SW480 (cell line): ENCODE measurements around the gene MRPL36.

ENCODE experiments used
- DNase-seq: peaks from one replicate; pipeline ENCODE4 v3.0.0-alpha.2; 2016; ENCODE audit warnings: low spot score

The MRPL36 gene

DNA sequence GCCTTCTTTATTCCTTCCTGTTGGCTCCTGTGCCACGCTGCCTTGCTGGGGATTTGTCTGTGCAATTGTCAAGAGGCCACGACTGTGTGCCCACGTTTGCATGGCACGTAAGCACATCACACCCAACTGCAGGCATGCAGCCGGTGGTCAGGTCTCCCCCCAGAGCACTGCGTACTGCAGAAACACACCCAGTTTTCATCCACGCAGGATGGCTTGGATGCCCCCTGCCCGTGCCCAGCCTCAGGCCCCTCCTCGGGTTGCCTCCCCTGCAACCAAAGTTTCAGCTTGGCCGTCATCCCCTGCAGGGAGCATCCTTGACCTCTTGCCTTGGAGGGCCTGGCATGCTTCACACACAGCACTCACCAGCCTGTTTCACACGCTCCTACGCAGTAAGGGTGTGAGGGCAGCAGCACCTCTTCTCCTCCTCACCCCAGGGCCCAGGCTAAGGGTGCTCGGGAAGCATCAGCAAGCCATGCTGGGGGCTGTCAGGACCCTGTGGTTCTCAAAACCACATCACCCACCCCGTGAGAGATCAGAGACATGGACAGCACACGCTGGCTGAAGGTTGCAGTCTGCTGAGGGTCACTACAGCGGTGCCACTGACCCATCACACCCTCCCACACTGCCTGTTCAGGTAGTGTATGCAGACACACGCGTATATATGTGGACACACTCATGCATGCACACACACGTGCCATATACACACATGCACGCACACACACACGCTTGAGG lies 3.1 kb downstream of the MRPL36 start:
- no peak for DNase-seq

DNA sequence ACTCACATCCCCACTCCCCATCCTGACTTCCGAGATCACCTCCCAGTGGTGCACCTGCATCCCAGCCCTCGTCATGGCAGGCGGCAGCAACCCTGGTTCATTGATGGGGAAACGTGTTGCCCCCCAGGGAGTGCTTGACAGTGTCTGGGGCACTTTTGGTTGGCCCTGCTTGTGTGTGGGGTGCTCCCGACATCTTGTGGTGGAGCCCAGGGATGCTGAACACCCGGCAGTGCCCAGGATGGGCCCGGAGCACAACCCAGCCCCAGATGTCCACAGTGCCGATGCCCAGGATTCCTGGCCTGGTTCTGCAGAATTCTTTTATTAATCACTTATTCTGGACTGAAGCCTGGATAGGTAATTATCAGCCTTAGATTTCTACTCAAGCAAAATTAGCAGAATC lies 3.7 kb downstream of the MRPL36 start:
- no peak for DNase-seq

DNA sequence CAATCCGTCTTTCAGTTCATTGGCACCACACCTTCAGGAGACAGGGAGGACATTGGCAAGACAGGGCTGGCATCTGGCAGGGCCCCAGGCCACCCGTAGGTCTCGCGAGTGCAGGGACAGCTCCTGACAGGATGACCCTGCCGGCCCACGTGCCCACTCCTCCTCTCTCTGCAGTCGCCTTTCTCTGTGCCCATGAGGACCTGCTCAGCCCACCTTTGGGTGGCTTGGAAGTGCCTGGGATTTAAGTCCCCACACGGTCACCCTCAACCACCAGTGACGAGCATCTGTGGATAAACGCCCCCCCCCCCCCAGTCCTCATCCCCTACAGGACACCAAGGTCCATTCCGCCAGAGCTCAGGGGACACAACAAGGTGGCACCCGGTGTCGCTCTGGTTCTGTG lies 4.1 kb downstream of the MRPL36 start:
- DNase-seq = no peak

DNA sequence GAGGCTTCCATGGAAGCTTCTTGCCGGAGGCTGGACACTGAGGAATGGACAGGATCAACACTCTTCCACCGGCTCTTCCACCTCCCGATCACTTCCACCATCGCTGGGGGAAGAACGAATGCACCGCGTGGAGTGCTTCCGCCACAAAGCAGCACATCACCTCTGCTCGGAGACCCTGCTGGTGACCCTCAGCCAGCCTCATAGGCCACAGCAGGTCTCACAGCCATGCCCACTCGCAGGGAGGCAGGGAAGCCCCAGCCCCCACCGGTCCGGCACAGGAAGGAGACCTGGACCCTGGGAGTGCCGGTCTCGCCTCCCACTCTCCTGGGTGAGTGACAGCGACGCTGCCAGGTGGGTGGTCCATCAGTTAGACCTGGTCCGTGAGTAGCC lies 4.7 kb downstream of the MRPL36 start:
- no peak for DNase-seq

DNA sequence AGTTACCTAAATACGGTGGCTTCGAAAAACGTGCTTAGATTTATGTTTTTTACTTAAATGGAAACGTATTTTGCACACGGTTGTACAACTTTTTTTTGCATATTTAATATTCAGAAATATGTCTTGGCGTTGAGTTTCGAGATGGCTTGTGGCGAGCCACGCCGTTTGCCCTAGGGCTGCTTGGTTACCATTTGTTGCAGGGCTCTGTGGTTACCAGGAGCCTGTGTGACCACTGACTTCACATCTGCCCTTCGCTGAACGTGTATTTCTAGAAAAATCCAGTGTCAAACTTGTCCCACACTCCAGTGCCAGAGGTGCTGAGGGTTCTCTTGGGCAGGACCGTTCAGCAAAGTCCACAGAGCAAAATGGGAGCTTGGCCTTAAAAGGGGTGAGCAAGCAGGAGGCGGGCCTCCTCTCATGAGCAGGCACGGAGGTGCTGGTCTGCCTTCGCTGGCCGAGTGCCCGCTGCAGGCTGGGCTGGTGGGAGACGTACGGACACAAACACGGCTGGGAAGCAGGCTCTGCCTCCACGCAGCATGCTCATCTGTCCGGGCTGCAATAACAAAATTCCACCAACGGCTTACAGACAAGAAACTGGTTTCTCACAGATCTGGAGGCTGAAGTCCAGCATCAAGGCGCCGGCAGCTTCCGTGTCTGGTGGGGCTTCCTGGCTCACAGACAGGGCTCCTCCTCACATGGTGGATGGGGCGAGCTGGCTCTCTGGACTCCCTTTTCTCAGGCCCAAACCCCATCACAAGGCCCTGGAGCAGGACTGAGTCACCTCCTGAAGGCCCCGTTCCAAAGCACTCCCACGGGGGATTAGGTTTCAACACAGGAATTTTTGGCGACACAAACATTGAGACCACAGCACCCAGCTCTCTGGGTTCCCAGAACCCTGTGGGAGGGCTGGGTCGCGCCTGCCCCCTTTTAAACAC lies 5.4 kb downstream of the MRPL36 start:
- peak; percentile 65 for DNase-seq

DNA sequence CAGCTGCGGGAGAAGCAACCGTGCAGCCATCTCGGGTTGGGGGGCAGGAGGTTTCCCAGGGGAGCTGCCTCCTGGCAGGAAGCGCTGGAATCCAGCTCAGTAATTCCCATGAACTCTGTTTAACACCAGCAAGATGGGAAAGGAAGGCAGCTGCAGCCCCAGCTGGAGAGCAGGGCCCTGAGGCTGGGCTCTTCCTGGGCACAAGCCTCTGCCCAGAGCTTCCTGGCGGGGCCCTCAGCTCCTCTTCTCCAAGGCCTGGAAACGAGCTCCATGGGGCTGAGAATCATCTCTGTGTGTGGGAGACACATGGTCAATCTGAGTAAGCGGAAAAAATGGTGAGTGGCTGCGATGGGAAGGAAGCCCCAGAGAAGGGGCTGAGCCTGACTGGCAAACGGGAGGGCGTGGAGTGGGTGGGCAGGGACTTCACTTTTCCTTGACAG lies 6.3 kb downstream of the MRPL36 start:
- DNase-seq = no peak

DNA sequence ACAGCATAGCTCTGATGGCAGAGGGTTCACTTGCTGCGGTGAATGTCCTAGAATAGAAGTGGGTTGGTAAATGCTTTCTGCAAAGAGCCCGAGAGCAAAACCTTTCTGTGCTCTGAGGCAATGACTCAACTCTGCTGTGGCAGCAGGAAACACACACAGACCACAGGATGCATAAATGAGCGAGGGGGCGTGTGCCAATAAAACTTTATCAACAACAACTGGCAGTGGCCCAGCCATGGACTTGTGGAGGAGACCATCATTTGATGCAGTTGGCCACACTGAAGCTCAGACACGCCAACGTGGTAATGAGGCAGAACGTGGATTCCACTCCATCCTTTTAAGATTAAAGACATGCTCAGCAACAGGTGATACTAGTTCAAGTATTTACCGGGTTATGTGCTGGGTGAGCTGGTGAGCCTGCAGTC lies 6.8 kb downstream of the MRPL36 start:
- peak; percentile 87 for DNase-seq

DNA sequence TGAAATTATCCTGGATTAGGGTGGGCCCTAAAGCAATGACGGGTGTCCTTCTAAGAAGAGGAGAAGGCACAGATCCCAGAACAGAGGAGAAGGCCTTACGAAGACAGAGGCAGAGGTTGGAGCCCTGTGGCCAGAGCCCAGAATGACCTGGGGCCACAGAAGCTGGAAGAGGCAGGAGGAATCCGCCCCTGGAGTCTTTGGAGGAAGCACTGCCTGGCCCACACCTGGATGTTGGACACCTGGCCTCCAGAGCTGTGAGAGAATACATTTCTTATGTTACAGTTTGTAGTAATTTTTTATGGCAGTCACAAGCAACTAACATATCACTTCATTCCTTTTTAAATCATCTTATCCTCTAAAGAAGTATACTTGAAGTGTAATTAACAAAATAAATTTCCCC lies 8.5 kb downstream of the MRPL36 start:
- DNase-seq = no peak

DNA sequence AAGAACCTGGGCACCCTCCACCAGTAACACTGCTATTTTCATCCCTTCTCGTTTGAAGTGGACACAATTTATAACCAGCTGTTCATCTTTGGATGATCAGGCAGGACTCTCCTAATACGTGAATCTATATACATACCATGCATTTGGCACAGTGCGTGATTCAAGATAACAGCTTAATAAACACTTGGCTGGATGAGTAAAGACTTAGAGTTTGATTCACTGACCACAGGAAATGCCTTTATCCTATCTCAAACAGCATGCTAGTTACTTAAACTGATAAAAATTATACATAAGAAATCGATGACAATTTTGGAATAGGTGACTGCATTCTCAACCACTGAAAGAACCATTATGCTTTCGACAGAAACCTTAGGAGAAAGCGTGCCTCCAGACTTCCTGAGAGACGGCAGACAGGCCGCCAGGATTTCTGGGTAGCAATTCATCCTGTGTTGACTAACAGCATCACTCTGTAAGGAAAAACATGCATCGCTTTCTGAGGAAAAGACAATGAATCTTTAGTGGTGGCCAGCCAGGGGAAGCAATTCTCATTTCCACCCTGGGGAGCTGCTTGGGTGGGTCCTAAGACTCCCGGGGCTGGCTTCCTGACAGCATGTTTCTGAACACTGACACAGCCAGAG lies 9.7 kb downstream of the MRPL36 start:
- DNase-seq = no peak

DNA sequence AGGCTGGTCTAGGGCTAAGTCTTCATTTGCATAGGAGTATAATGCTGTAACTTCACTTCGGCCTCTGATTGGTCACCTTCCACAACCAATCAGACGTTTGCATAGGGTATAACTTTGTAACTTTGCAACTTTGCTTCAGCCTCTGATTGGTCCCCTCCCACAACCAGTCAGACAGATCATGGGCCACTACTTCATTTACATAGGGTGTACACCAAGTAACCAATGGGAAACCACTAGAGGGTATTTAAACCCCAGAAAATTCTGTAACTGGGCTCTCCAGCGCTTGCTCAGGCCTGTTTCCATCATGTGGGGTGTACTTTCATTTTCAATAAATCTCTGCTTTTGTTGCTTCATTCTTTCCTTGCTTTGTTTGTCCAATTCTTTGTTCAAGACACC lies 10.2 kb downstream of the MRPL36 start:
- peak; percentile 39 for DNase-seq

DNA sequence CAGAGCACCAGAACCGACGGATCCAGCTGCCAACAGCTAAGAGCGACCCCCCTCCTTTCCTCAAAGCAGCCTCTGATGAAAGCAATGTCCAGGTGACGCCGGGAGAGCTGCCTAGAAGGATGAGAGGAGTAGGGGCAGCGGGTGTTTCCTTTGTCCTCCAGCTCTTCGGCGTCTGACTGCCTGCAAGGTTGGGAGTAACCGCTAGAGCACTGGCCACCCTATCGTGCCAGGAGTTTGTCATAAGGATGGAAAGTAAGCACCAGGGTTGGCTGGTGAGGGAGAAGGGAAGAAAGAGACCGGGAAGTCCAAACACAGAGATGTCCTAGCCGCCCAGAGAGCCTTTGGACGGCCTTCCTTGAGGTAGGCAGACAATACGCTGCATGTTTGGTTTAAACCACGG lies 10.8 kb downstream of the MRPL36 start:
- DNase-seq = no peak

DNA sequence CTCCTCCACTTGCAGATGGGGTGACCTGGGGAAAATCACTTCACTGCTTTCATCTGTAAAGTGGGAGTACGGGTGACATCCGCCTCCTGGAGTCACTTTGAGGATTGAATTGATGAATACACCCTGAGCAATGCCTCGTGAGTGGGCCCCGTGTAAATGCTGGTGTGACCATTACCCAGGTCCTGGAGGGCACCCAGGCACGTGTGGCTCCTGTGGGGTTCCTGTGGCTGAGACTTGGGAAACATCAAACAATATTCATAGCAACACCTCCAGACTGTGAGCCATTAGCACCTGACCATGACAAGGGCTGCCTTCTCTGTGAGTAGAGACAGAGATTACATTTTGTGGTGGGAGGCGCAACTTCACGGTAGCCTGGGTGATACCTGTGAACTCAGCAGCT lies 11.4 kb downstream of the MRPL36 start:
- DNase-seq = no peak

DNA sequence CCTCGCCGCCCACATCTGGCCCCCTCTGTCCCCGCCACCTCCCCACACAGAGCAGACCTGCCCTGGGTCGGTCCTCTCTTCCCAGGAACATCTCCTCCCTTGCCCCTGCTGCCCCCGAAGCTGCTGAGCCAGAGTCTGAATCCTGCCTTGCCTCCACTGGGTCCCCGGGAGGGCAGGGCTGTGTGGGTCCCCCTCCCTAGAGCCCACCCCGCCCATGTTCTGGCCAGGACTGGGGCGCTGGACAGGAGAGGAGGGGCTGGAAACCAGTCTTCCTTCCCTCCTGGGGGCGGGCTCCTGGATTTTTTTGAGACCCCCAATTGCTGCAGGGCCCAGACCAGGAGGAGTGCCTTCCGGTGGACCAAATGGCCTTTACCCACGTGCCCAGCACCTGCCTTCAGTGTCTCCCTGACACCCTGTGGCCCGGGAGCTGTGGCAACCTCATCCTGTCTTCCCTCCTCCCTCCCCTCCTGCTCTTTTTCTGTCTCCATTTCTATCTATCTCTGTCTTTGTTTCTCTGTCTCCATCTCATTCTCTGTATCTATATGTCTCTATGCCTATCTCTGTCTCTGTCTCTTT lies 12.1 kb downstream of the MRPL36 start:
- DNase-seq = no peak

DNA sequence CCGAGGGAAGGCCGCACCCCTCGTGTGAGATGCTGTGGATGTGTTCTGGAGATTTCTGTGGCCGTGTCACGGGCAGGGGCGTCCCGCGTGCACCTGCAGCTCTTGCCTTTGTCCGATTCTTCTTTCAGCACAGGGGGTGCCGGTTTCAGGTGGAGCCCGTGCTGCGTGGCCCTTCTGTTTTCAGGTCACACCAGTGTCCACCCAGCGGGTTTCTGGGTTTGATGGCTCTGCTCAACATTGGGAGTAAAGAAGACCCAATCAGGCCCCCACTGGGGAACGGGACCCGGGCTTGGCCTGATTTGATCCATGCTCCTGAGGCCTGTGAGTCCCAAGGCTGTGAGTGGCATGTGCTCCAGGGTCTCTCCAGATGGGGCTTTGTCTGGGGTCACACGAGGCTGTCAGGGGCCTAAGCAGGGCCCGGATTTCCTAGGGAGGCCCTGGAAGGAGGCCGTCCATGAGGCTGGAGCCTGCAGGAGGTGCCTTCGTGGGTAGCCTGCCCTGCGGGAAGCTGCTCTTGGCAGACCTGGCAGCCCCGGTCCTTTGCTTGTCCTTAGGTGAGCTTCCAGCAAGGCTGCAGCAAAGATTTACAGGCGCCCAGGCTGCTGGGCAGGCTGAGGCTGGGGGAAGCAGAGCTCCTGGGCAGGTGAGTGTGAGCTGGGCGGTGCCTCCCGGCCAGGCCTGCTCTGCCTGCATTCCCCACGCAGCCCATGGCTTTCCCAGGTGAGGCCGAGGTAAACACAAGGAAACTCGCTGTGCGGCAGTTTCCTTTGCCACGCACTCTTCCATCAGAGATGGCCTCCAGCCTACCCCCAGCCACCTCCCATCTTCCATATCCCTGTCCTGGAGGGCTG lies 12.8 kb downstream of the MRPL36 start:
- no peak for DNase-seq

DNA sequence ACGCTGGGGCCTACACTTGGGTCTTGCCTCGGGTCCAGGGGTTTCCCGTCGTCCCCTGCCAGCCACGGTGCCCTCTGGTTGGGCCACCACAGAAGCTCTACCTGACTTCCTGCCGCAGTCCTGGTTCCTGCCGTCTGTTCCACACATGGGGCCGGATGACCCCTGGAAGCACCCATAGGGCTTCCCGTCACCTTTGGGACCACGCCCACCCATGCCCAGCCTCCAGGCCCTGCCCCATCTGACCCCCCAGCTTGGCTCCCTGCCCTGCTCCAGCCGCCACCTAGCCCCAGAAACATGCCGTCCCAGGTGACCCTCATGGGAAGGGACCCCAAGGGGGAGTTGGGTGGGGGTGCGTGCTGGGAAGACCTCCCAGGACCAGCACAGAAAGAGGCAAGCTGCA lies 13.7 kb downstream of the MRPL36 start:
- no peak for DNase-seq

DNA sequence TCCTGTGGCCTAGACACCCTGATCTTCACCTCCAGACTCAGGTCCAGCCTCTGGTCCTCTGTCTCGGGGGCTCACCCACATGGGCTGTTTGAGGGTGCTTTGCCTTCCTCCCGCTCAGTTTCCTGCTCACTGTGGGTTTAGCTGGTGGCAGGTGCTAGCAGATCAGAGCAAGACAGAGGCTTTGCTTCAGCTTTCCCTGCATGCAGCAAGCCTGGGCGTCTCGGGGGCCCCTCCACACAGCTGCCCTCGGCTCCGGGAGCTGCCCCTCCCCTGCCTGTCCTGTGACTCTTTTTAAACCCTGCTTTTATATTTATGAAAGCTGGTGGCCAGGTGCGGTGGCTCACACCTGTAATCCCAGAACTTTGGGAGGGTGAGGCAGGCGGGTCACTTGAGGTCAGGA lies 14.6 kb downstream of the MRPL36 start:
- no peak for DNase-seq

DNA sequence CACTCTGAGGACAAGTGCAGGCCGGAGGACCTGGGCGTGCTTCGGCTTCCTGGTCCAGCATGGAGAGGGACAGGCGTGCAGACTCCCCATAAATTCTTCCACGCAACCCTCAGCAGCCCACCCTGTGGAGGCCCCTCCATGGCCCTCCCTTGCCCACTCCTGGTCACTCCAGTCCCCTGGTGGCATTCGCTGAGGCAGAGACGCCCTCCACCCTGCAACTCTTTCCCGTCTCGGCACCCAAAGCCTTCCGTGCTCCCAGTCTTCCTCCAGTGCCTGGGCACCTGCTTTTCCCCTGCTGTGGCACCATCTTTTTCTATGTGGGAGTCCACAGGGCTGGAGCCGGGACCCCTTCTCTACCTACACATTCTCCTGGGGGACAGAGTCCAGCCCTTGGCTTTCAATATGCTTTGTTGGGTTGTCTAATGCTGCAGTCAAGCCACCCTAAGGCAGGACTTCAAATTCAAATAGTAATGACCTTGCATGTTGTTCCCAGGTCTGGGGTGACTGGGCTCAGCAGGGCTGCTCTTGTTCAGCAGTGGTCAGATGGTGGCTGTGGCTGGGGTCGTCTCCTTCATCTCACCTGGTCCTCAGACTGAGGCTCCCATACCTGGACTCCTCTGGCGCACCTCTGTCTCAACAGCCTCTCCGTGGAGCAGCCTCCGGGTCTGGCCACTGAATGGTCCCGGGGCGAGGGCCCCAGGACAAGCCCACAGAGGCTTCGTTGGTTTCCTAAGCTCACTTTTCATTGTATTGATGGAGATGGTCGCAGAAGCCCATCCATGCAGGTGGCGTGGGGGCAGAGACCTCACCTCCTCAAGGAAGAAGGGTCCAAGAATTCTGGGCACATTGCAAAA lies 15.2 kb downstream of the MRPL36 start:
- DNase-seq = no peak

DNA sequence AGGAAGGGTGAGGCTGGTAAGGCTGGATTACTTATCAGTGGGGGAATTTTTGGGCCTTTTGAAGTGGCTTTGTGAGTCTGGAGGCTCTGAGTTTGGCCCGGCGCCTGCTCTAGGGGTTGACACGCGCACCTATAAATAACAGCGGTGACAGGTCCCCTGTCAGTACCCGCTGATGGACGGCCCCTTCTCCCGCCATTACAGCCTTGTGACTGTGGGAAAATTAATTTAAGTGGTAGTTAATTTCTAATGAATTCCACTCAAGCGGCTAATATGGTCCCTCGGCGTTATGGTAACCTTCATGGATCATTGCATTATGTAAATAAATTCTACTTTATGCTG lies 16.5 kb downstream of the MRPL36 start:
- peak; percentile 98 for DNase-seq

DNA sequence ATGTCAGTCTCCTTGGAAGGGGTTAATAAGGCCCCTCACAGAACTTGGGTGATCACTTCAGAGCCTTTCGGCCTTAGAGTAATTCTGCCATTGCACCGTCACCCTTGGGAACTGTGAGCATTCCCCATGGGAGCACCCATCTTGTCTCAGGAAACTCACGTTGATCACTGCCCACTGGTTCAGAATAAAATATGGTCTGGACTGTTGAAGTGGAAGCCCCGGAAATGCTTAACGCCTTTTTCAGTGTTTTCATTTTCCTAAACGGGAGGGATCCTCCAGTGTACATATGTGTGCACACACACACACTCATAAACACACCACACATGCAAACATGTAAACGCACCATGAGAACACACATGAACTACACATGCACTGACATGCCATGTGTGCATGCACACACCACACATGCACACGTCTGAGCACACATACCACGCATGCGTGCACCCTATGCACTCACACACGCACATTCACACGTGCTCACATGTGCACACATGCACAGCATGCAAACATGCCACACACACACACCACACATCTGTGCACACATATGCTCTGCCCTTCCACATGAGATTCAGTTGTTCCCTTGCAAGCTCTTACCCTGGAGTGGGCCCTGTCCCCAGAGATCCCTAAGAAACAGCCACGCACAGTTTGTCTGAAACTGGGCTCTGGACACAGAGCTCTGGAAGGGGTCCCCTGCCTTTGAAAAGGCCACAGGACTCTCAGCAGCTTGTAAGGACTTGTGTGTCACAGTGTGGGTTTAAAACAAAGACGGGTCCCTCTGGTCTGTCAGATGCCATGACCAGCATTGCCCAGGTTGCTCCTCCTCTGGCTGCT lies 17.0 kb downstream of the MRPL36 start:
- no peak for DNase-seq
